ENCODE measurements around the gene UNC5B. TPM values are rescaled to one million over a fixed set of nuclear protein-coding genes. Genes with fewer than 3 reads are reported as not detected.
"Not testable (repeated sequence)": the region's sequence is repeated elsewhere in the genome, so short reads cannot be mapped to it uniquely, and the experiment has no call there.

The UNC5B gene
- total RNA-seq, 6 donors from 2014 or later, result 8.4 to 27.7 (median 20.5) TPM

DNA sequence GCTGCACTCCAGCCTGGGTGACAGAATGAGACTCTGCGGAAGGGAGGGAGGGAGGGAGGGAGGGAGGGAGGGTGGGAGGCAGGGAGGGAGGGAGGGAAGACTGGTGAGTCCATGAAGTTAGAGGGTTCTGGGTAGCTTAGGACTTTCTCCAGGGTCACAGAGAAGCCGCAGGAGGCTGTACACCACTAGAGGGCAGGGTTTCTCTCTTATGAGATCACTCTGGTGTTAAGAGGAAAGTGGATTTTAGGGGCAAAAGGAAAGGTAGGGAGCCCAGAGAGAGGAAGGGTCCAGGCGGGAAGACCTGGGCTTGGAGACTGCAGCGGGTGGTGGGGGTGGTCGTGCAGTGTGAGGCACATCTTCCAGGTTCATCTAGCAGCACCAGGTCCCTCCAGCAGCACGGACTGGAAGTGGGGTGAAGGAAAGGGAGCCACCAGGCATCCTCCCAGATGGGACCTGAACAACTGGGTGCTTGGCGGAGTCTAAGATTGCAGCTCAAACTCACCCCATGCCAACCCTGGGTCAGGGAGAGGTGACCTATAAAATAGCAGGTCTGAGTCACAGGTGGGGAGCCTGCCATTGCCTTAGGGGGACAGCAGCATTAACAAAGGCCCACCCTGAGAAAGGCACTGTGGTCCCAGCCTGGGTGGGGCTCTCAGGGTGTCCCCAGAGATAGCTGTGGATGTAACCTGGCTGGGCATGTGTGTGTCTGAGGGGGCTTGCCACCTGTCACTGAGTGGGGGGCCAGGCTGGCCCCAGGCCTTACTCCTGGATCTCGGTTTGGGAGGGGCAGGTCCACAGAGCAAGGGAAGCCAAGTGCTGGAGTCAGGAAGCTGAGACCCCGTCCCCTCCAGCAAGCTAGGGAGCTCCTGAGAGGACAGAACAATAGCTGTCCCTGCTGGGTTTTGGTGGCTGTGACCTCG lies 58.2 kb downstream of the UNC5B start:
- no peak for TF ChIP-seq POLR2AphosphoS5 (IDR thresholded peaks at IDR 0.05)
- TF ChIP-seq, protein P1, sequence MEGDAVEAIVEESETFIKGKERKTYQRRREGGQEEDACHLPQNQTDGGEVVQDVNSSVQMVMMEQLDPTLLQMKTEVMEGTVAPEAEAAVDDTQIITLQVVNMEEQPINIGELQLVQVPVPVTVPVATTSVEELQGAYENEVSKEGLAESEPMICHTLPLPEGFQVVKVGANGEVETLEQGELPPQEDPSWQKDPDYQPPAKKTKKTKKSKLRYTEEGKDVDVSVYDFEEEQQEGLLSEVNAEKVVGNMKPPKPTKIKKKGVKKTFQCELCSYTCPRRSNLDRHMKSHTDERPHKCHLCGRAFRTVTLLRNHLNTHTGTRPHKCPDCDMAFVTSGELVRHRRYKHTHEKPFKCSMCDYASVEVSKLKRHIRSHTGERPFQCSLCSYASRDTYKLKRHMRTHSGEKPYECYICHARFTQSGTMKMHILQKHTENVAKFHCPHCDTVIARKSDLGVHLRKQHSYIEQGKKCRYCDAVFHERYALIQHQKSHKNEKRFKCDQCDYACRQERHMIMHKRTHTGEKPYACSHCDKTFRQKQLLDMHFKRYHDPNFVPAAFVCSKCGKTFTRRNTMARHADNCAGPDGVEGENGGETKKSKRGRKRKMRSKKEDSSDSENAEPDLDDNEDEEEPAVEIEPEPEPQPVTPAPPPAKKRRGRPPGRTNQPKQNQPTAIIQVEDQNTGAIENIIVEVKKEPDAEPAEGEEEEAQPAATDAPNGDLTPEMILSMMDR (IDR thresholded peaks at IDR 0.05), result peak in 5 of 6 experiments; percentile 23 to 62 (median 40)
- H3K9me3 ChIP-seq, result no peaks in the 10 kb centered on the region
- H3K36me3 ChIP-seq, result no peaks in the 10 kb centered on the region
- peaks cover 15 to 32% (median 25%) of the 10 kb centered on the region in 4 donors for H3K4me1 ChIP-seq
- H3K4me3 ChIP-seq, result no peak overlapping the region
- H3K27me3 ChIP-seq, result no peaks in the 10 kb centered on the region
- ATAC-seq (ENCODE audit: low FRiP score in 2 of 2) (peak in 1 of 2 donors; percentile 61), DNase-seq (peak in 1 of 2 donors; percentile 40)
- no peak overlapping the region for H3K27ac ChIP-seq
- WGBS, 2 donors, result 50 to 57% methylated on average over 8 to 10 of the region's 10 CpGs

DNA sequence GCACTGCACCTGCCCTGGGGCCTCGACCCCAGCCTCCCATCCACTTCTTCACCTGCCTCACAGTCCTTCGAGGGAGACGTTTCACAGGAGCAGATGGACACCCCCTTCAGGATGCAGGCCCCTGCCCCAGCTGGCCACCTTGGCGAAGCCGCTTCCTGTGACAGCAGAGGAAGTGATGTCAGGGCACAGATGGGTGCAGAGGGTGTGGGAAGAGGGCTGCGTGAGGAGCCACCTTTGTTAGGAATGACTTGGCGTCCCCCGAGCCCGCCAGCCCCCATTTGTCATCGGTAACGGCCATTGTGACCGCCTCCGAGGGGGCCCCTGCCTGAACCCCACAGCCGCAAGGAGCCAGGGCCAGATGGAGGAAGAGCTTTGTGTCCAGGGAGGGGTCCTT lies 59.3 kb downstream of the UNC5B start:
- H3K4me1 ChIP-seq, result peaks cover 10 to 24% (median 17%) of the 10 kb centered on the region in 4 donors
- H3K36me3 ChIP-seq, result no peaks in the 10 kb centered on the region
- no peak overlapping the region for H3K27ac ChIP-seq
- WGBS, 2 donors, result 74 to 80% methylated on average over 12 to 13 of the region's 14 CpGs
- TF ChIP-seq, protein P1 (IDR thresholded peaks at IDR 0.05), result no peak
- TF ChIP-seq EP300 (IDR thresholded peaks at IDR 0.05), result no peak
- no peak for TF ChIP-seq POLR2AphosphoS5 (IDR thresholded peaks at IDR 0.05)
- no peak for TF ChIP-seq POLR2A (IDR thresholded peaks at IDR 0.05)
- H3K4me3 ChIP-seq, result no peak overlapping the region
- DNase-seq (peak in 1 of 2 donors; percentile 55), ATAC-seq (ENCODE audit: low FRiP score in 2 of 2) (no peak)
- H3K27me3 ChIP-seq, result no peaks in the 10 kb centered on the region
- H3K9me3 ChIP-seq, result no peaks in the 10 kb centered on the region

DNA sequence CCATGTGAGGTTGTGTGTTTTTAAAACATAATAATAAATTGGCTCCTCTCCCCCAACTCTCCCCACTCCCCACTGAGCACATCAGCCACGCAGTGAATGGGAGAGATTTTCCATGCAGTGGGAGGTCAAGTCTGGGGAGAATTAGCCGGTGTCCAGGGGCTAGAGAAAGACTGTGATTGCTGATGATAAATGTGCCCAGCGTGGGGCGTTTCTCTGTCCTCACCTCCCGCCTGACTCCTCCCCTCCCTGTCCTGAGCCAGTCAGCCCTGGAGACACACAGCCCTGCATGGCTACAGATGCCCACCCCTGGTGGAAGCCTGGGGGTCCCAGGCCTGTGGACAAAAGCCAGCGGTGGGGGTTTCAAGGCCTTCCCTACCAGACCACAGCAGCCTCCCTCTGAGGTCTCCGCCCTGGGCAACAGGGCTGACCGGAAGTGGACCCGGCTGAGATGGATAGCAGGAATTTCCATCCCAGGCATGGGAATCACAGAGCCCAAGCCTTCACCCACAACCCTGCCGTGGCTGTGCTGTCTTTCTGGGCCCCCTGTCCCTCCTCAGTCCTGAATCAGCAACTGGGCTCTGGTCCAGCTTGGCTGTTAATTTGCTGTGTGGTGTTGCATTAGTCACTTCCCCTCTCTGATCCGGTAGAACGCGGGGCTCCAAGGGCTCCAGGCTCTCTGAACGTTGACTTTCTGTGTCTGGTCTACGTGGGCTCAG lies 59.8 kb downstream of the UNC5B start:
- no peaks in the 10 kb centered on the region for H3K27me3 ChIP-seq
- no peaks in the 10 kb centered on the region for H3K9me3 ChIP-seq
- DNase-seq (peak in 1 of 2 donors; percentile 31), ATAC-seq (ENCODE audit: low FRiP score in 2 of 2) (no peak)
- no peak overlapping the region for H3K27ac ChIP-seq
- peaks cover 10 to 24% (median 15%) of the 10 kb centered on the region in 4 donors for H3K4me1 ChIP-seq
- H3K36me3 ChIP-seq, result no peaks in the 10 kb centered on the region
- TF ChIP-seq POLR2AphosphoS5 (IDR thresholded peaks at IDR 0.05), result no peak
- TF ChIP-seq, protein P1 (IDR thresholded peaks at IDR 0.05), result no peak
- TF ChIP-seq POLR2A (IDR thresholded peaks at IDR 0.05), result no peak
- no peak for TF ChIP-seq EP300 (IDR thresholded peaks at IDR 0.05)
- no peak overlapping the region for H3K4me3 ChIP-seq
- 62 to 65% methylated on average over 15 of the region's 15 CpGs for WGBS, 2 donors

DNA sequence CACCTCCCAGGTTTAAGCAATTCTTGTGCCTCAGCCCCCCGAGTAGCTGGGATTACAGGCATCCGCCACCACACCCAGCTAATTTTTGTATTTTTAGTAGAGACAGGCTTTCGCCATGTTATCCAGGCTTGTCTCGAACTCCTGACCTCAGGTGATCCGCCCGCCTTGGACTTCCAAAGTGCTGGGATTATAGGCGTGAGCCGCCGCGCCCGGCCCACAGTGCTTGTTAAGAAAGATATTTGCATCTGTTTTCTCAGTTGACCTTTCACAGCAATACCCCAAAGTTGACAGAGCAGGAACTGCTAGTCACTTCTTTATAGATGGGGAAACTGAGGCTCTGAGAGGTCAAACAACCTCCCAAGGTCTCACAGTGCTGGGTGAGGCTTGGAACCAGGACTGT lies 60.6 kb downstream of the UNC5B start:
- 75 to 89% methylated on average over 11 of the region's 11 CpGs for WGBS, 2 donors
- not testable (repeated sequence) for ATAC-seq (ENCODE audit: low FRiP score in 2 of 2); H3K27ac ChIP-seq

DNA sequence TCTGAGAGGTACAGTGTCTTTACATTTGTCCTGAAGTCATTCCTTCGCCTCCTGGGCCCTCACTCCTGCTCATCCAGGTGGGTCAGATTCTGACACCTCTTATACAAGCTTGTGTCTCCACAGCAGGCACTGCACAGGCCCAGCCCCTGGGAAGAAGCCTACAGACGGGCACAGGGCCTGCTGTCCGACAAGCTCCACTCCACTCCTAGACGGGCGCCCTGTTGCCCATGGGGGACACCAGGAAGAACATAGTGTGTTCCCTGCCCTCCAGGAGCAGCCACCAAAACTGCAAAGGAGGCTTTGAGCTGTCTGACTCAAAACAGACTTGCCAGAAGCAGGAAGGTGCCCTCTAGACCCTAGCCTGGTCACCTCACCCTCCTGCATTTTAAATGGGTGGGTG lies 61.1 kb downstream of the UNC5B start:
- no peak for DNase-seq
- no peak for TF ChIP-seq POLR2AphosphoS5 (IDR thresholded peaks at IDR 0.05)
- TF ChIP-seq, protein P1 (IDR thresholded peaks at IDR 0.05), result no peak
- no peak for TF ChIP-seq EP300 (IDR thresholded peaks at IDR 0.05)
- no peak for TF ChIP-seq POLR2A (IDR thresholded peaks at IDR 0.05)
- WGBS, 2 donors, result 95 to 100% methylated on average over 1 to 5 of the region's 5 CpGs
- Histone ChIP-seq H3K27ac (no peak overlapping the region), H3K4me3 (no peak overlapping the region), H3K36me3 (no peaks in the 10 kb centered on the region), H3K4me1 (peaks cover 10 to 24% (median 15%) of the 10 kb centered on the region in 4 donors), H3K27me3 (no peaks in the 10 kb centered on the region), H3K9me3 (no peaks in the 10 kb centered on the region)
- ATAC-seq (ENCODE audit: low FRiP score in 2 of 2), result no peak

More for the DNA sequence above, 60.6 kb downstream of the UNC5B start:
- H3K4me1 ChIP-seq, result peaks cover 10 to 24% (median 15%) of the 10 kb centered on the region in 4 donors
- DNase-seq, result peak in 1 of 2 donors; percentile 64
- not testable (repeated sequence) for H3K4me3 ChIP-seq, H3K36me3 ChIP-seq, H3K27me3 ChIP-seq, H3K9me3 ChIP-seq

All from upper lobe of left lung (tissue), 6 donors.